Left lung (tissue), 10 donors: ENCODE results near the gene ATP6V1G3. TPM values are rescaled to one million over a fixed set of nuclear protein-coding genes. Genes with fewer than 3 reads are reported as not detected.

Experiments used
- ATAC-seq: fragments of 200-7000 bp; cut with Tn5 transposase; one replicate; pipeline ENCODE4 v1.9.1; 2020; ENCODE audit warnings: moderate library complexity
- DNase-seq, 4 donors: peaks; one replicate each; pipeline ENCODE4 v3.0.0-alpha.2; 2013 to 2020
- H3K27ac ChIP-seq, 2 donors: fragments of 200-600 bp; sonication (generic) in 1 of 2; one replicate each; pipeline versions ENCODE4 v1.5.0 to v1.8.0; 2020 to 2021
- H3K27me3 ChIP-seq, 2 donors: fragments of 200-600 bp; sonication (generic) in 1 of 2; one replicate each; pipeline versions ENCODE4 v1.5.0 to v1.8.0; 2020 to 2021
- H3K36me3 ChIP-seq, 2 donors: fragments of 200-600 bp; sonication (generic) in 1 of 2; one replicate each; pipeline versions ENCODE4 v1.5.0 to v1.8.0; 2020 to 2021
- H3K4me1 ChIP-seq, 2 donors: fragments of 200-600 bp; one replicate each; pipeline ENCODE4 v1.8.0; 2021
- H3K4me3 ChIP-seq, 2 donors: fragments of 200-600 bp; sonication (generic) in 1 of 2; one replicate each; pipeline versions ENCODE4 v1.5.0 to v1.8.0; 2020 to 2021; ENCODE audit warnings: mild to moderate bottlenecking in 1 of 2
- H3K9me3 ChIP-seq, 2 donors: fragments of 200-600 bp; sonication (generic) in 1 of 2; one replicate each; pipeline versions ENCODE4 v1.5.0 to v1.8.0; 2020 to 2021
- CTCF ChIP-seq, 2 donors: fragments of 200-600 bp; sonication (generic) in 1 of 2; IDR thresholded peaks; one replicate each; pipeline versions ENCODE4 v1.5.0 to v1.8.0; 2021; ENCODE audit warnings: antibody characterized with exemption in 2 of 2
- intact Hi-C, 2 donors: fragments of 100-400 bp; cut with DNase I; formaldehyde crosslinking; loops; one replicate each; pipeline versions ENCODE4 v1.11.2 to v1.14.2; 2022
- polyA plus RNA-seq, 6 donors: library from polyadenylated mRNA; unstranded; fragments of 120-200 nt; gene quantifications; one replicate each; pipeline ENCODE4 v1.2.1, GENCODE V29; 2013; ENCODE audit not compliant: insufficient read length in 6 of 6
- total RNA-seq, 2 donors: library from RNA; stranded (reverse); fragmentation: NEBNext Ultra II Directional; extraction: Animal tissue kit (Norgen Biotek cat#: 25700); gene quantifications; one replicate each; pipeline ENCODE4 v1.2.1, GENCODE V29; 2021
- donor health status: DM: no; HTN: yes; CAD: no.
- donor health status: DM: no; HTN: no; CAD: no.

ATP6V1G3 gene
- total and polyA plus RNA-seq, 8 donors = not detected

GRCh38 chr1:198535631-198536030 lies 4.8 kb downstream of the ATP6V1G3 start:
- DNase-seq (no peak), ATAC-seq (no peak)
- H3K4me1 ChIP-seq = no peaks in the 10 kb centered on the region
- no peaks in the 10 kb centered on the region for H3K9me3 ChIP-seq
- no peaks in the 10 kb centered on the region for H3K27me3 ChIP-seq
- H3K36me3 ChIP-seq = no peaks in the 10 kb centered on the region
- H3K27ac ChIP-seq = no peak overlapping the region
- TF ChIP-seq CTCF (IDR thresholded peaks at IDR 0.05) = no peak
- no peak overlapping the region for H3K4me3 ChIP-seq
- intact Hi-C loops = no loop called here

- Histone ChIP-seq H3K27me3 (no peaks in the 10 kb centered on the region), H3K27ac (no peak overlapping the region), H3K4me1 (no peaks in the 10 kb centered on the region), H3K4me3 (no peak overlapping the region), H3K9me3 (no peaks in the 10 kb centered on the region), H3K36me3 (no peaks in the 10 kb centered on the region)
- TF ChIP-seq CTCF (IDR thresholded peaks at IDR 0.05) = no peak
- intact Hi-C loops = no loop called here
- ATAC-seq (no peak), DNase-seq (no peak)
These were observed 5.7 kb downstream of the ATP6V1G3 start for GRCh38 chr1:198534548-198535418.

- TF ChIP-seq CTCF (IDR thresholded peaks at IDR 0.05) = no peak
- ATAC-seq (no peak), DNase-seq (no peak)
- no peaks in the 10 kb centered on the region for H3K36me3 ChIP-seq
- H3K4me3 ChIP-seq = no peak overlapping the region
- no peak overlapping the region for H3K27ac ChIP-seq
- H3K9me3 ChIP-seq = no peaks in the 10 kb centered on the region
- H3K27me3 ChIP-seq = no peaks in the 10 kb centered on the region
- H3K4me1 ChIP-seq = no peaks in the 10 kb centered on the region
- intact Hi-C loops = no loop called here
These were observed 8.6 kb downstream of the ATP6V1G3 start for GRCh38 chr1:198531891-198532290.

- no peaks in the 10 kb centered on the region for H3K9me3 ChIP-seq
- H3K27me3 ChIP-seq = no peaks in the 10 kb centered on the region
- TF ChIP-seq CTCF (IDR thresholded peaks at IDR 0.05) = no peak
- H3K4me1 ChIP-seq = no peaks in the 10 kb centered on the region
- ATAC-seq (no peak), DNase-seq (no peak)
- H3K36me3 ChIP-seq = no peaks in the 10 kb centered on the region
- intact Hi-C loops = no loop called here
- H3K27ac ChIP-seq = no peak overlapping the region
- H3K4me3 ChIP-seq = no peak overlapping the region
These were observed 9.5 kb downstream of the ATP6V1G3 start for GRCh38 chr1:198530953-198531352.

- no peaks in the 10 kb centered on the region for H3K9me3 ChIP-seq
- H3K4me3 ChIP-seq = no peak overlapping the region
- peak overlapping the region in 1 of 2 donors; percentile 1 for H3K27ac ChIP-seq
- H3K27me3 ChIP-seq = no peaks in the 10 kb centered on the region
- DNase-seq = peak in 2 of 4 donors; percentile 63 to 70
- no peaks in the 10 kb centered on the region for H3K4me1 ChIP-seq
- no peak for ATAC-seq
- TF ChIP-seq CTCF (IDR thresholded peaks at IDR 0.05) = no peak
- intact Hi-C loops = no loop called here
- no peaks in the 10 kb centered on the region for H3K36me3 ChIP-seq
These were observed 11.1 kb downstream of the ATP6V1G3 start for GRCh38 chr1:198529414-198529813.
